Mesenteric fat pad (tissue), 1 donor: ENCODE data around the gene SLC6A20. TPM values are rescaled to one million over a fixed set of nuclear protein-coding genes. Genes with fewer than 3 reads are reported as not detected.

Experiments
- DNase-seq: peaks from one replicate; pipeline ENCODE4 v3.0.0-alpha.2; 2020; ENCODE audit warnings: low spot score
- total RNA-seq: library from RNA; stranded (reverse); fragmentation: NEBNext Ultra II Directional; extraction: Animal tissue kit (Norgen Biotek cat#: 25700); gene quantifications from one replicate; pipeline ENCODE4 v1.2.1, GENCODE V29; 2021
- donor health status: DM: yes; HTN: yes; CAD: no.

SLC6A20 gene
- total RNA-seq, 1 donor from 2014 or later, result 0.16 TPM

DNA sequence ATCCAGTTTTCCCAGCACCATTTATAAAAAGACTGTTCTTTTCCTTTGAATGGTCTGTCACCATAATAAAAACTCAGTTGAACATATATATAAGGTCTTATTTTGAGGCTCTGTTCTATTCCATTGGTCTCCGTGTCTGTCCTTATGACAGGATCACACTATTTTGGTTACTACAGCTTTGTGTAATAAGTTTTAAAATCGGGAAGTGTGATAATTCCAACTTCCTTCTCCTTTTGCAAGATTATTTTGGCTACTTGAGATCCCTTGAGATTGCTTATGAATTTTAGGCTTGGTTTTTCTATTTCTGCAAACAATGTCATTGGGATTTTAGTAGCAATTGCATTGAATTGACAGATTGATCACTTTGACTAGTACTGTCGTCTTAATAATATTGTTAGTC is 71.4 kb downstream of the SLC6A20 start:
- DNase-seq, result no peak

GRCh38 chr3:45719655-45720487 is 76.5 kb downstream of the SLC6A20 start:
- DNase-seq, result no peak

- DNase-seq, result no peak
These were observed 79.5 kb downstream of the SLC6A20 start for GRCh38 chr3:45716790-45717336.

DNA sequence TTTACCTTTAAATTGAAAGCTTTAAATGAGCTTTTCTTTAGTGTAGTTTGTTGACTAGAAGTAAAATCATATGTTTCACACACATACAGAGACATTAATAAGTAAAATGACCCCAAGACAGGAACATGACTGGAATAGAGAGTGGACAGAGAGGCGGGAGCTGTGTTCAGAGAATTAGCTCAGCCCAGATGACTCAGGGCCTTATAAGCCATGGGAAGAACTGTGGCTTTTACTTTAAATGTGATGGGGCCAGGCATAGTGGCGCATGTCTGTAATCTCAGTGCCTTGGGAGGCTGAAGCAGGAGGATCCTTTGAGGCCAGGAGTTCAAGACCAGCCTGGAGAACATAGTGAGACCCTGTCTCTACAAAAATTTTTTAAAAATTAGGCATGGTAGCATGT is 80.4 kb downstream of the SLC6A20 start:
- no peak for DNase-seq

- DNase-seq, result no peak
These were observed 83.8 kb downstream of the SLC6A20 start for GRCh38 chr3:45712434-45713110.

DNA sequence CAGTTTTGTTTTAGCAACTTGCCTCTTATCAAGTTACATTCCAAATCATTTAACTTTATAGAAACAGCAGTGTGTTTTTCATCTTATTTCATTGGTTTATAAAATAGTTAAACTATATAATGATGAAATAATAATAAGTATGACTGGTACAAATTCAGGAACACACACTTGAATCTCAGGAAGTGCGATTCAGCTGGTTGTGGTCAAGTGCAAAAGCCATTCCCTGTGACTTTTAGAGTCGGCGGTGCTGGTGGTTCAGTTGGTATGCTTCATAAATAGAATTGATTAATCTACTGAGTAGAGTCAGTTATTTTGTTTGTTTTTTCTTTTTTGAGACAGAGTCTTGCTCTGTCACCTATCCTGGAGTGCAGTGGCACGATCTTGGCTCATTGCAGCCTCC is 84.4 kb downstream of the SLC6A20 start:
- no peak for DNase-seq

GRCh38 chr3:45705839-45706808 is 90.2 kb downstream of the SLC6A20 start:
- no peak for DNase-seq

Other genes starting within 250 kb of the SLC6A20 start
- 26.5 TPM for gene LIMD1, start 201.8 kb downstream of the SLC6A20 start, total RNA-seq
- gene SACM1L, start 107.1 kb downstream of the SLC6A20 start, total RNA-seq, result 45.1 TPM
- gene LZTFL1, start 45.6 kb upstream of the SLC6A20 start, total RNA-seq, result 10.2 TPM
- gene CCR9, start 90.0 kb upstream of the SLC6A20 start, total RNA-seq, result not detected
- 0.96 TPM for gene CXCR6, start 146.9 kb upstream of the SLC6A20 start, total RNA-seq
- 43.5 TPM for gene FYCO1, start 199.3 kb upstream of the SLC6A20 start, total RNA-seq
- 0.16 TPM for gene XCR1, start 230.9 kb upstream of the SLC6A20 start, total RNA-seq